OCI-LY3 (cell line): Measurements from ENCODE around the gene NECAB2.

ENCODE experiments used
- H2AFZ ChIP-seq: fragments of 200-600, 300-600 bp; shearing (Covaris generic); 2 replicates; pipeline ENCODE4 v1.6.0; 2014; ENCODE audit warnings: antibody characterized with exemption, low read depth, low read length
- H3K27ac ChIP-seq: fragments of 200-600, 300-600 bp; sonication (generic); 2 replicates; pipeline ENCODE4 v1.5.1; 2014; ENCODE audit warnings: mild to moderate bottlenecking, low read length, moderate library complexity, mixed read lengths
- H3K27me3 ChIP-seq: fragments of 200-600, 300-600 bp; sonication (generic); 2 replicates; pipeline ENCODE4 v1.6.1; 2014; ENCODE audit warnings: low read depth, low read length, mixed read lengths
- H3K36me3 ChIP-seq: fragments of 200-600, 300-600 bp; sonication (generic); replicated peaks from 2 replicates; pipeline ENCODE3; 2014; ENCODE audit warnings: low read depth, low read length, mixed read lengths
- H3K4me1 ChIP-seq: fragments of 300-600, 200-600 bp; sonication (generic); 2 replicates; pipeline ENCODE4 v1.6.1; 2014; ENCODE audit warnings: low read length, mixed read lengths
- H3K4me2 ChIP-seq: fragments of 200-600, 300-600 bp; sonication (generic); 2 replicates; pipeline ENCODE4 v1.6.1; 2014; ENCODE audit warnings: low read length, mixed read lengths
- H3K4me3 ChIP-seq: fragments of 300-600, 200-600 bp; sonication (generic); 2 replicates; pipeline ENCODE4 v1.5.1; 2014; ENCODE audit warnings: antibody characterized with exemption, mild to moderate bottlenecking, low read length, moderate library complexity
- H3K79me2 ChIP-seq: fragments of 300-600, 200-600 bp; shearing (Covaris generic); 2 replicates; pipeline ENCODE4 v1.6.1; 2014; ENCODE audit warnings: mild to moderate bottlenecking, low read length, mixed read lengths
- H3K9ac ChIP-seq: fragments of 300-600, 200-600 bp; shearing (Covaris generic); 2 replicates; pipeline ENCODE4 v1.6.0; 2014; ENCODE audit warnings: mild to moderate bottlenecking, low read length, moderate library complexity
- H3K9me3 ChIP-seq: fragments of 200-600, 300-600 bp; shearing (Covaris generic); 2 replicates; pipeline ENCODE4 v1.6.1; 2014; ENCODE audit warnings: low read length, mixed read lengths; ENCODE audit not compliant: insufficient read depth
- H4K20me1 ChIP-seq: fragments of 200-600, 300-600 bp; sonication (generic); 2 replicates; pipeline ENCODE4 v1.6.1; 2016; ENCODE audit warnings: low read length, mixed read lengths; ENCODE audit not compliant: insufficient read depth
- EZH2phosphoT487 ChIP-seq: fragments of 200-600 bp; shearing (Covaris generic); IDR thresholded peaks from 2 replicates; pipeline ENCODE4 v1.6.1; 2018; ENCODE audit warnings: antibody characterized with exemption, mixed run types, low read depth
- TF ChIP-seq, protein P1 (sequence below): fragments of 200-600, 300-600 bp; sonication (generic); IDR thresholded peaks from 2 replicates; pipeline ENCODE4 v1.5.1; 2014; ENCODE audit warnings: antibody characterized with exemption, low read length, low read depth

NECAB2 gene

DNA sequence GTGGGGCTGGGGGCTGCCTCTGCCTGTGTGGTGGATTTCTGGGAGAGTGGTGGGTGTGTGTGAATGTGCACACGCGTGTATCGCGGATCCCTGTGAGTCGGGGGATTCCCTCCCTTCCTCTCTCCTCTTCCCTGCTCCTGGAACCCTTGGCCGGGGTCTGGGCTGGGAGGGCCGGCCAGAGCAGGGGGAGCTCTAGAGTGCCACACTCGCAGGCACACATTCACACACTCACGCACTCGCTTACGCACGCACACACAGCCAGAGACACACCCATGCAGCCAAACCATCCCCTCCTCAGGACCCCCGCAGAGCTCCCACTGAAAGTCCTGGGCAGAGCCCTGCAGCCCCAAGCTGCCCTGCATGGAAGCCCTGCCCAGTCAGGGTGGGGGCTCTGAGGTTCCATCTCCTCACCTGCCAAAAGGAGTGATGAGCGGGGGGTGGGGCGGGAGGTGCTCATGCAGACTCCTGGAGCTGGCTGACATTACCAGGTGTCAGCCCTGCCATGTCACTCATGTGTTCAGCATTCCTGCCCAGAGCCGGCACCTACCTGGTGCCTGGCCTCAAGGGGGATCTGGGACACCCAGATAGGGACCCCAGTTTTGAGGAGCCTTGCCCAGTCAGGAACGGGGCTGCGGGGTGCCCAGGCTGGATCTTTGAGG is 1.9 kb downstream of the NECAB2 start:
- H3K4me2 ChIP-seq: no peak overlapping the region
- H3K79me2 ChIP-seq: no peaks in the 10 kb centered on the region
- no peaks in the 10 kb centered on the region for H3K36me3 ChIP-seq
- no peaks in the 10 kb centered on the region for H3K27me3 ChIP-seq
- TF ChIP-seq, protein P1, sequence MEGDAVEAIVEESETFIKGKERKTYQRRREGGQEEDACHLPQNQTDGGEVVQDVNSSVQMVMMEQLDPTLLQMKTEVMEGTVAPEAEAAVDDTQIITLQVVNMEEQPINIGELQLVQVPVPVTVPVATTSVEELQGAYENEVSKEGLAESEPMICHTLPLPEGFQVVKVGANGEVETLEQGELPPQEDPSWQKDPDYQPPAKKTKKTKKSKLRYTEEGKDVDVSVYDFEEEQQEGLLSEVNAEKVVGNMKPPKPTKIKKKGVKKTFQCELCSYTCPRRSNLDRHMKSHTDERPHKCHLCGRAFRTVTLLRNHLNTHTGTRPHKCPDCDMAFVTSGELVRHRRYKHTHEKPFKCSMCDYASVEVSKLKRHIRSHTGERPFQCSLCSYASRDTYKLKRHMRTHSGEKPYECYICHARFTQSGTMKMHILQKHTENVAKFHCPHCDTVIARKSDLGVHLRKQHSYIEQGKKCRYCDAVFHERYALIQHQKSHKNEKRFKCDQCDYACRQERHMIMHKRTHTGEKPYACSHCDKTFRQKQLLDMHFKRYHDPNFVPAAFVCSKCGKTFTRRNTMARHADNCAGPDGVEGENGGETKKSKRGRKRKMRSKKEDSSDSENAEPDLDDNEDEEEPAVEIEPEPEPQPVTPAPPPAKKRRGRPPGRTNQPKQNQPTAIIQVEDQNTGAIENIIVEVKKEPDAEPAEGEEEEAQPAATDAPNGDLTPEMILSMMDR: no peak
- no peak for TF ChIP-seq EZH2phosphoT487
- H3K27ac ChIP-seq: no peak overlapping the region
- H3K4me3 ChIP-seq: no peak overlapping the region
- H2AFZ ChIP-seq: no peak overlapping the region
- no peaks in the 10 kb centered on the region for H3K4me1 ChIP-seq
- H4K20me1 ChIP-seq: no peaks in the 10 kb centered on the region
- no peaks in the 10 kb centered on the region for H3K9me3 ChIP-seq
- H3K9ac ChIP-seq: no peak overlapping the region

DNA sequence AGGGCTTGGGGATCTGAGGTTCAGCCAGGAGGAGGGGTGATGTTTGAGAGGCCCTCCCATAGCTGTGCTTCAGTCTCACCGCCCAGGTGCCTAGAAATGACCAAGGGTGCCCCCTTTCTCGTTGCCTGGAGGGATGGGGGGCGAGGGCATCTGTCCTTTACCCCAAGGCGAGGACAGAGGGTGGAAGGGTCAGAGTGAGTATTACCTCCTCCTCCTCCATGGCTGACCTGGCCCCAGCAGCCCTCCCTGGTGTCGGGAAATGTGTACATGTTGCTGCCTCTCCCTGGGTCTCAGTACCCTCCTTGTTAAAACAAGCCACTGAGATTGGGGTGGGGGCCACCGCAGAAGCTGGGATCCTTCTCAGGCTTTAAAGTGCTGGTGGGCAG is 2.4 kb downstream of the NECAB2 start:
- H3K4me3 ChIP-seq: no peak overlapping the region
- H4K20me1 ChIP-seq: no peaks in the 10 kb centered on the region
- H2AFZ ChIP-seq: no peak overlapping the region
- no peak overlapping the region for H3K4me2 ChIP-seq
- H3K79me2 ChIP-seq: no peaks in the 10 kb centered on the region
- TF ChIP-seq EZH2phosphoT487: no peak
- TF ChIP-seq, protein P1: no peak
- H3K9me3 ChIP-seq: no peaks in the 10 kb centered on the region
- H3K36me3 ChIP-seq: no peaks in the 10 kb centered on the region
- H3K9ac ChIP-seq: no peak overlapping the region
- no peaks in the 10 kb centered on the region for H3K27me3 ChIP-seq
- H3K27ac ChIP-seq: no peak overlapping the region
- H3K4me1 ChIP-seq: no peaks in the 10 kb centered on the region

DNA sequence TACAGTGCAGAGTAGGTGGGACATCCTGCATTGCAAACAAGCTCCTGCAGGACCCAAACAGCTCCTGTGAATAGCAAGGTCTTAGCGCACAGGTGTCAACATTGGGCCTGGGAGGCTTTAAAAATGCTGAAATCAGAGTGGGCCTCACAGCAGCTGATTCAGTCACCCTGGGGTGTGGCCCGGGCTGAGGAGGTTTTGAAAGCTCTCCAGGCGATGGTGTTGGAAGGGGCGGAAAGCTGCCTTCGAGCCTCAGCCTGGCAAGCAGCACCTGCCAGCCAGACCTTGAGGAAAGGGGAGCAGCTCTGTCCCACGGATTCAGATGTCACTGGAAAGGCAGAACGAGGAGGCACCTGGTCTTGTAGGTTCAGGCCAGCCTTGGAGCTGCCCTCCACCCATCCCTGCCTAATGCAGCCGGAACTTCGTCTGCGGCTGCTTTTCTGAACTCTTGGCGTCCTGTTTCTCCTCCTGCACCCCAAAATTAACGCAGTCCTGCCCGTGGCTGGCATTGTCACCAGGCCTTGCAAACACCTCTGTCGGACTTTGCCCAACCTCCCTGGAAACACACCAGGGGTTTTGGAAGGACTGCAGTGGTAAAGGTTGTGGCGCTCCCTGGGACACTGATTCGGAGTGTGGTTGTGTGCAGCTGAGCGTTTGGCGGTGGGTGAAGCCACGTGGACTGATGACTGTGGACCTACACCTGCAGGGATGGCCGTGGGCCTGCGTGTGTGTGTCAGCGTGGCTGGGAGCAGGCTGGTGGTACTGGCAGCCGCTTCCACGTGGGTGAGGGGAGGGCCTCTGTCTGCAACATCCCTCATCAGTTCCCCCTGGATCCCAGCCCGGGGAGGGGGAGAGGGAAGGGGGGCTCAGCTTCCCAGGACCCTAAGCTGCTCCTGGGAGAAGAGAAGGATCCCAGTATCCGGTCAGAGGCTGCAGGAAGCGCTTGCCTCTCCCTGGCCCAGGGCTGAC is 3.4 kb downstream of the NECAB2 start:
- Histone ChIP-seq H3K27me3 (no peaks in the 10 kb centered on the region), H3K4me2 (no peak overlapping the region), H2AFZ (no peak overlapping the region), H3K4me3 (no peak overlapping the region), H3K36me3 (no peaks in the 10 kb centered on the region), H4K20me1 (no peaks in the 10 kb centered on the region), H3K9me3 (no peaks in the 10 kb centered on the region), H3K79me2 (no peaks in the 10 kb centered on the region), H3K27ac (no peak overlapping the region), H3K9ac (no peak overlapping the region), H3K4me1 (no peaks in the 10 kb centered on the region)
- TF ChIP-seq EZH2phosphoT487: no peak
- TF ChIP-seq, protein P1: no peak
